ENCODE data around the gene EMX2. TPM values are rescaled to one million over a fixed set of nuclear protein-coding genes. Genes with fewer than 3 reads are reported as not detected.

Gene EMX2
- total and polyA plus RNA-seq, 8 donors = 0.06 to 0.27 (median 0.09) TPM; not detected in 4

GRCh38 chr10:117539903-117540639, 2.5 kb upstream of the EMX2 start:
- DNase-seq (no peak), ATAC-seq (no peak), FAIRE-seq (no peak)
- H3K27me3 ChIP-seq = peaks cover 5 to 76% (median 15%) of the 10 kb centered on the region in 4 donors
- no peaks in the 10 kb centered on the region for H3K36me3 ChIP-seq
- no peak overlapping the region for H3K4me3 ChIP-seq
- H3K27ac ChIP-seq = no peak overlapping the region
- no peaks in the 10 kb centered on the region for H3K9me3 ChIP-seq
- no peak for TF ChIP-seq CTCF (IDR thresholded peaks at IDR 0.05)
- intact Hi-C loops (cut with DNase I) = no loop called here
- 74 to 86% methylated on average over 3 of the region's 3 CpGs for WGBS, 2 donors
- H3K4me1 ChIP-seq = peaks cover 6 to 24% (median 15%) of the 10 kb centered on the region in 3 donors

GRCh38 chr10:117540640-117541404, 1.7 kb upstream of the EMX2 start:
- FAIRE-seq (no peak), ATAC-seq (no peak), DNase-seq (no peak)
- intact Hi-C loops (cut with DNase I) = no loop called here
- H3K4me3 ChIP-seq = no peak overlapping the region
- no peaks in the 10 kb centered on the region for H3K36me3 ChIP-seq
- WGBS, 2 donors = 61 to 66% methylated on average over 14 of the region's 14 CpGs
- no peak for TF ChIP-seq CTCF (IDR thresholded peaks at IDR 0.05)
- peaks cover 7 to 25% (median 16%) of the 10 kb centered on the region in 3 donors for H3K4me1 ChIP-seq
- no peaks in the 10 kb centered on the region for H3K9me3 ChIP-seq
- H3K27me3 ChIP-seq = peaks cover 5 to 75% (median 15%) of the 10 kb centered on the region in 4 donors
- H3K27ac ChIP-seq = no peak overlapping the region

GRCh38 chr10:117541405-117541908, 1.1 kb upstream of the EMX2 start:
- peaks cover 5 to 74% (median 13%) of the 10 kb centered on the region in 4 donors for H3K27me3 ChIP-seq
- H3K27ac ChIP-seq = no peak overlapping the region
- no peaks in the 10 kb centered on the region for H3K9me3 ChIP-seq
- H3K36me3 ChIP-seq = no peaks in the 10 kb centered on the region
- H3K4me3 ChIP-seq = no peak overlapping the region
- TF ChIP-seq CTCF (IDR thresholded peaks at IDR 0.05) = no peak
- intact Hi-C loops (cut with DNase I) = no loop called here
- H3K4me1 ChIP-seq = peaks cover 7 to 25% (median 16%) of the 10 kb centered on the region in 3 donors
- ATAC-seq (no peak), DNase-seq (no peak), FAIRE-seq (no peak)
- 18% methylated on average over 32 of the region's 32 CpGs for WGBS, 2 donors

- ATAC-seq (peak in 1 of 4 donors; percentile 11), FAIRE-seq (no peak)
Observed at GRCh38 chr10:117541909-117542705, 439 bp upstream of the EMX2 start.

More at GRCh38 chr10:117541909-117542705, 439 bp upstream of the EMX2 start:
- intact Hi-C loops (cut with DNase I) = no loop called here
- H3K4me1 ChIP-seq = peaks cover 7 to 25% (median 16%) of the 10 kb centered on the region in 3 donors
- H3K36me3 ChIP-seq = no peaks in the 10 kb centered on the region
- no peak overlapping the region for H3K27ac ChIP-seq
- no peak for TF ChIP-seq CTCF (IDR thresholded peaks at IDR 0.05)
- WGBS, 2 donors = 6 to 7% methylated on average over 62 of the region's 62 CpGs
- peak in 2 of 6 donors; percentile 66 to 70 for DNase-seq
- peak overlapping the region in 1 of 4 donors; percentile 17 for H3K4me3 ChIP-seq
- no peaks in the 10 kb centered on the region for H3K9me3 ChIP-seq
- peaks cover 0 to 76% (median 12%) of the 10 kb centered on the region in 4 donors for H3K27me3 ChIP-seq

All from pancreas (tissue), 10 donors.